HTR-8/SVneo (cell line): ENCODE data around the gene BMP8A.
"Not testable (repeated sequence)": the region's sequence is repeated elsewhere in the genome, so short reads cannot be mapped to it uniquely, and the experiment has no call there.

ENCODE experiments used
- DNase-seq: peaks from one replicate; pipeline ENCODE4 v3.0.0; 2011; ENCODE audit warnings: low spot score, mixed read lengths; ENCODE audit not compliant: insufficient read length
- FAIRE-seq: peaks from 2 replicates; lab custom pipeline; 2011; peaks lifted over from hg19 to GRCh38; lab: Jason Lieb, UNC

Gene BMP8A

GRCh38 chr1:39524171-39524570 is 32.7 kb downstream of the BMP8A start:
- no peak for DNase-seq
- FAIRE-seq = no peak

GRCh38 chr1:39524591-39525365 is 33.3 kb downstream of the BMP8A start:
- DNase-seq (no peak), FAIRE-seq (no peak)

GRCh38 chr1:39525366-39526165 is 34.1 kb downstream of the BMP8A start:
- DNase-seq (no peak), FAIRE-seq (no peak)

GRCh38 chr1:39526466-39527189 is 35.2 kb downstream of the BMP8A start:
- DNase-seq (no peak), FAIRE-seq (no peak)

- DNase-seq, FAIRE-seq: not testable (repeated sequence)
Observed at GRCh38 chr1:39527190-39527579, 35.7 kb downstream of the BMP8A start.

- no peak for FAIRE-seq
- DNase-seq = no peak
Observed at GRCh38 chr1:39528082-39528481, 36.6 kb downstream of the BMP8A start.

GRCh38 chr1:39529901-39530535 is 38.6 kb downstream of the BMP8A start:
- no peak for FAIRE-seq
- DNase-seq = no peak

GRCh38 chr1:39531526-39531925 is 40.1 kb downstream of the BMP8A start:
- FAIRE-seq = no peak
- DNase-seq = no peak

GRCh38 chr1:39533442-39533841 is 42.0 kb downstream of the BMP8A start:
- DNase-seq = no peak
- FAIRE-seq = no peak

- DNase-seq = no peak
- no peak for FAIRE-seq
Observed at GRCh38 chr1:39538531-39539251, 47.3 kb downstream of the BMP8A start.

GRCh38 chr1:39539252-39539790 is 47.9 kb downstream of the BMP8A start:
- FAIRE-seq = no peak
- DNase-seq = peak; percentile 86

- FAIRE-seq (no peak), DNase-seq (no peak)
Observed at GRCh38 chr1:39540504-39541031, 49.1 kb downstream of the BMP8A start.

- FAIRE-seq (no peak), DNase-seq (no peak)
Observed at GRCh38 chr1:39542924-39543323, 51.5 kb downstream of the BMP8A start.

- no peak for FAIRE-seq
- no peak for DNase-seq
Observed at GRCh38 chr1:39544327-39544726, 52.9 kb downstream of the BMP8A start.

GRCh38 chr1:39545531-39545930 is 54.1 kb downstream of the BMP8A start:
- DNase-seq = no peak
- no peak for FAIRE-seq

- FAIRE-seq (no peak), DNase-seq (no peak)
Observed at GRCh38 chr1:39554277-39554676, 62.8 kb downstream of the BMP8A start.

- no peak for FAIRE-seq
- DNase-seq = no peak
Observed at GRCh38 chr1:39561279-39561678, 69.8 kb downstream of the BMP8A start.

GRCh38 chr1:39562886-39563285 is 71.5 kb downstream of the BMP8A start:
- FAIRE-seq (no peak), DNase-seq (no peak)

- FAIRE-seq (no peak), DNase-seq (no peak)
Observed at GRCh38 chr1:39563669-39564068, 72.2 kb downstream of the BMP8A start.
